ENCODE results near the gene NCOA3. TPM values are rescaled to one million over a fixed set of nuclear protein-coding genes. Genes with fewer than 3 reads are reported as not detected.

The NCOA3 gene
- total RNA-seq, 2 donors from 2014 or later: 81.6 to 92.6 TPM

DNA sequence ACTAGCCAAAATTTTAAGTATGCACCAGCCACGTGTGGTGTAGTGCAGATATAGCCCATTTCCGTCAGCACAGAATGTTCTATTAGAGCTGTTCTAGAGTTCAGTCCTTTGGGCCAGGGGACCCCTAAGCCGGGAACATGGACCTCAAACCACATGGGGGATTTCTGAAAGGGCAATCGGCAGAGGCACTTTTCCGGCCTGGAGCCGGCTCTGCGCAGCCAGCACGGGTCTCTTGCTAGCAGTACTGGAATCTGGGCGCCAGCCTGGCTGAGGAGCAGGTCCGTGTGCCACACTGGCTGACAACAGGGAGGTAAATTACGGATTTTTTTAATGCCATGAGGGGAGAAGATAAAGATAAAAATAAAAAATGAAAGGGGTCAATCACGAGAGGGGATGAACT is 163.1 kb downstream of the NCOA3 start:
- ATAC-seq (no peak), DNase-seq (ENCODE audit: low spot score in 2 of 2) (no peak)
- H3K36me3 Mint-ChIP-seq: no peaks in the 10 kb centered on the region
- H3K9me3 Mint-ChIP-seq: no peaks in the 10 kb centered on the region
- peak overlapping the region in 1 of 2 donors; percentile 81 for H3K27ac Mint-ChIP-seq

DNA sequence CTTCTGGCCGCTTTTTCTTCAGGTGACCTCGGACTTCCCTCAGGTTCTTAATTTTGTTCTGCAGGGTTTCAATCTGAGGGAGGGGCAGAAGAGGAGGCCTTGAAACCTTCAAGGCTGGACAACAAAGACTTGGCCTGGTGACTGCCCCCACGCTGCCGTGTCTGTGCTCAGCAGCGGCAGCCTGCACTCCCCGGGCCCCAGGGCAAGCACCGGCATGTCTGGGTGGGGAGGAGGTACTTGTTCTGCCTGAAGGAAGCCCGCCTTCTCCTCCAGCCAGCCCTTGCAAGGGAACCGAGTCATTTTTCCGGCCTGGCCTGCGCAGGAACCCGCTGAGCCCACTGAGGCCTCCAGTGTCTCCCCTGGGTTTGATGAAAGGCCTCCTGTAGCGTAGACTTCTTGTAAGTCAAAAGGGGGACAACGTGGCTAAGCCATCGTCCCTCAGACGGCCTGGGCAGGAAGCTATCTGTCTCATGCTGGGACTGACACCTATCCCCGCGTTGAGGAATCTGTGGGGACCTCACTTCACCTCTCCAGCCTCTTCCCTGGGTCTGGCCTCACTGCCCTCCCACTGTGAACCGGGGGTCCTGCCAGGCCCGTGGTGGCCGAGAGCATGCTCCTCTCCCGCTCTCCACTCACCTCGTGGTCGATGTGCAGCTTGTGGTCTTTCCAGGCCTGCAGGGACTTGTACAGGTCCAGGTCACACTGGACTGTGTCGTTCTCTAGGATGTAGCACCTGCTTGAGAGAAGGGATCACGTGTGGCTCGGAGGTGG is 163.7 kb downstream of the NCOA3 start:
- H3K36me3 Mint-ChIP-seq: no peaks in the 10 kb centered on the region
- no peak for DNase-seq (ENCODE audit: low spot score in 2 of 2)
- H3K9me3 Mint-ChIP-seq: no peaks in the 10 kb centered on the region
- H3K27ac Mint-ChIP-seq: no peak overlapping the region
- ATAC-seq: no peak

DNA sequence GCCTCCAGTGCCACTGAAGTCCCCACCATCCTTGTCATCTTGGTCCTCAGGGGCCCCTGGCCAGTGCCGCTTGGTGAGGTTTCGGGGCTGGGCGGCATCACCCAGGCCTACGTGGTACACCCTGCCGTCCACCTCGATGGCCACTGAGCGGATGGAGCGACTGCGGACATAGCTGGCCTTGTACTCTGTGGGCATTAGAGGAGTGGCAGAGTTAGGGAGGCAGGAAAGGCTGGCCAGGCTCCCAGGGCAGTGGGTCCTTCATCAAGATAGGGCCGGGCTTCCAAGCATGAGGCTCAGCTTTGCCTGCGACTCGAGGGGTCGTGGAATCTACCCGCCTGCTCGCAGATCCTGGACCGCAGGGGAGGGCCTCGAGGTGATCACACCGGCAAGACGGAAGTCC is 164.6 kb downstream of the NCOA3 start:
- DNase-seq (ENCODE audit: low spot score in 2 of 2) (no peak), ATAC-seq (no peak)
- peak overlapping the region; percentile 75 to 78 for H3K27ac Mint-ChIP-seq
- H3K9me3 Mint-ChIP-seq: no peaks in the 10 kb centered on the region
- no peaks in the 10 kb centered on the region for H3K36me3 Mint-ChIP-seq

DNA sequence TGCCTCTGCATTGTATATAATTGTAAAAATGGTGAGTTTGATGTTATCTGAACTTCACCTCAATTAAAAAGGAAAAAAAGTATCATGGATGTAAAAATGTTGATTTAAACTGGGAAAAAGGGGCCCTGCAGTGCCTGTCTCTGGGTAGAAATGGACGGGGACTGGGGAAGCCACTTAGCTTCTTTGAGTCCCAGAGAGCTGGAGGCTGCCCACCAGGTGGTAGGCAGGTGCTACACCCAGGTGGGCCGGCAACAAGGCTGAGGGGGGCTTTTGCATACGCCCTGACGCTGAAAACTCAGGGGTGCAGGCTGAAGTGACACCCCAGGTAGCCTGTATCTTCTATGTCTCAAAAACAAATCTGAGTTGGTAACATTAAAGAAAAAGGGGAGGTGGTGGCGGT is 165.4 kb downstream of the NCOA3 start:
- no peak for ATAC-seq
- no peaks in the 10 kb centered on the region for H3K36me3 Mint-ChIP-seq

DNA sequence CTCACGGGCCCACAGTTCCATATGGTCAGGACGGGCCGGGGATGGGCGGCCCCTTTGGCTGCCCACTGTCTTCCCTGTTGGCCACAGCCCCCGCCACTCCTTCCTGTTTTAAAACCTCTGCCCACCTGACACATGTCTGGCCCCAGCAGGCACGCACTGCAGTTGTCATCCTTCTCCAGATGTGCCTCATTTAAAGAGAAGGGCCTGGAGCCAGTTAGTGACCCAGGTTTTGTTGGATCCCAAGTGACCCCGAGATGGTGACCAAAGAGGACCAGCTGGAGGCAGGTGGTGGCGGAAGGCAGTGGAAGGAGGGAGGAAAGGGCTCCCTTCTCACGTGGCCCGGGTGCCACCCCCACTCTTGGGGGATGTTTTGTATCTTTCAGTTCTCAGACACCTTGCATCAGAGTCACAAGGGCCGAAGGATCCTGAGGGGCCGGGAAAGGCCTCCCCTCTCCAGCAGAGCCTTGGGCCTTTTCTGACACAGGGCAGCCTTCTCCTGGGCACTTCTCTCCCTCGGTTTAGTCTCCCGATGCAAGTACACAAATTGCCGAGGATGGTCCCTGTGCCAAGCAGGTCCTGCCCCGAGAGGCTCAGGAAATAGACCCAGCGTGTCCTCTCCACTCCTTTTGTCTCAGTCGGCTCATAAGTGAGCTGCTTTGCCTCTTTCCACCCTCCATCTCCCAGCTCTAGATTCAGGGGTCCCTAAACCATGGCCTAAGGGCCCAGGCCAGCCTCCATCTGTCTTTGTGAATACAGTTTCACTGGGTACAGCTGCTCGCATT is 166.0 kb downstream of the NCOA3 start:
- Mint-ChIP-seq H3K36me3 (no peaks in the 10 kb centered on the region), H3K9me3 (no peaks in the 10 kb centered on the region), H3K27ac (no peak overlapping the region)
- DNase-seq (ENCODE audit: low spot score in 2 of 2): no peak
- no peak for ATAC-seq

More for the DNA sequence above, 165.4 kb downstream of the NCOA3 start:
- no peak for DNase-seq (ENCODE audit: low spot score in 2 of 2)
- Mint-ChIP-seq H3K9me3 (no peaks in the 10 kb centered on the region), H3K27ac (peak overlapping the region; percentile 75 to 78)

DNA sequence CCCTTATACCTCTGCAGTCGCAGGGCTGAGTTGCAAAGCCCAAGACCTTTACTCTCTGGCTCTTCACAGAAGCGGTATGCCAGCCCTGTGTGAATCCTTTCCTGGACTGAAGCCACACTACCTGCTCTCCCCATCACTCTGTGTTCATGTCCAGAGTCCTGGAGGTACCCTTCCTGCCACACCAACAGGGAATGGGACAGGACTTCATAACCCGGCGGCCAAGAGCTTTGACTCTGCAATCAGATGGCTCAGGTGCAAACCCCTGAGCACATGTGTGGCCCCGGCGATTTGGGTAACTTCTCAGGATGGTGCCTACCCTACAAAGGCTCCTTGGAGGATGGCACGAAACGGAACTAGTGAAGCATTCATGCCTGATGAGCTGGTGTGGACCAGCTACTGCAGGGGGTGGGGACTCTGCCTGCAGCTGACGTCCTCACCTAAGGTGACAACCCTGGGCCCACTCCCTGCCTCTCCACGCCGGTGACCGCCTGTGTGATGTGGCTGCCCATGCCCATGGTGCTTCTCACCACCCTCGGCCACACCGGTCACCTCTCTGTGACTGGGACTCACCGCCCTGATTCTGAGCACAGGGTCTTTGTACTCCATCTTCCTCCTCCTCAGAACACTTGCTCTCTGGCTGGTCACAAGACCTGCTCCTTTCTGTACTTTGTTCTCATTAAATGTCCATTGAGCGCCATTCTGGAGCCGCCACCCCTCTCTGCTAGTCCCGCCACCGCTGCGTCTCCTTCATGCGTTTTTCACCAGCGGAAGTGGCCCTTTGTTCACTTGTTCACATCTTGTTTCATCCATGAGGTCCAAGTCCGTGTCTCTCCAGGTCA is 166.8 kb downstream of the NCOA3 start:
- Mint-ChIP-seq H3K36me3 (no peaks in the 10 kb centered on the region), H3K27ac (peak overlapping the region in 1 of 2 donors; percentile 34), H3K9me3 (no peaks in the 10 kb centered on the region)
- ATAC-seq: no peak
- DNase-seq (ENCODE audit: low spot score in 2 of 2): no peak

DNA sequence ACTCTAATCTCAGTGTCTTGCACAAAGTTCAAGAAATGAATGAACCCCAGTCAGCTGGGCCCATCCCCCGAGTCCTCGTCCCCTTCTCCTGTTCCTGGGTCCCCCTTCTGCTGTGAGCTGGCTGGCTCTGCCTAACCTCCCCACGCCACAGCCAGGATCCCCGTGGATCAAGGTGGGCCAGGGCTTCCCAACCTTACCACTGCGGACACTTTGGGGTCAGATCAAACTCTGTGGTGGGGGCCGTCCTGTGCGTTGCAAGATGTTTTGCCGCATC is 167.4 kb downstream of the NCOA3 start:
- no peak for ATAC-seq
- peak overlapping the region in 1 of 2 donors; percentile 34 for H3K27ac Mint-ChIP-seq
- H3K36me3 Mint-ChIP-seq: no peaks in the 10 kb centered on the region
- no peaks in the 10 kb centered on the region for H3K9me3 Mint-ChIP-seq
- no peak for DNase-seq (ENCODE audit: low spot score in 2 of 2)

DNA sequence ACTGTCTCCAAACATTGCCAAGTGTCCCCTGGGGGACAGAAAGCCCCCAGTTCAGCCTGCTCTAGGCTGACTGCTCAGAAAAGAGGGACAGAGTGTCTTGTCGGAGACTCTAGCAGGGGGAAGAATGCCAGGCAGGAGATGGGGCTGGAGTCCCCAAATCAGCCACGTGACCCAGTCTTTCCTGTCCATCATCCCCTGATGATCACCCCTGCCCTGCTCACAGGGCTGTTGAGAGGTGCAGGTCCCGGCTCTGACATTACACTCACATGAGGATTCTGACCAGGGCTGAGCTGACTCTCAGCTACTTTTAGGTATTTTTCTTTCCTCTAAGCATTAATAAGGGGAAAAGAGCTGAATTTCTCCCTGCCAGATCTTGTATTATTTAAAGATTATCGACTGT is 167.8 kb downstream of the NCOA3 start:
- ATAC-seq (no peak), DNase-seq (ENCODE audit: low spot score in 2 of 2) (no peak)
- Mint-ChIP-seq H3K9me3 (no peaks in the 10 kb centered on the region), H3K36me3 (no peaks in the 10 kb centered on the region), H3K27ac (peak overlapping the region in 1 of 2 donors; percentile 34)

DNA sequence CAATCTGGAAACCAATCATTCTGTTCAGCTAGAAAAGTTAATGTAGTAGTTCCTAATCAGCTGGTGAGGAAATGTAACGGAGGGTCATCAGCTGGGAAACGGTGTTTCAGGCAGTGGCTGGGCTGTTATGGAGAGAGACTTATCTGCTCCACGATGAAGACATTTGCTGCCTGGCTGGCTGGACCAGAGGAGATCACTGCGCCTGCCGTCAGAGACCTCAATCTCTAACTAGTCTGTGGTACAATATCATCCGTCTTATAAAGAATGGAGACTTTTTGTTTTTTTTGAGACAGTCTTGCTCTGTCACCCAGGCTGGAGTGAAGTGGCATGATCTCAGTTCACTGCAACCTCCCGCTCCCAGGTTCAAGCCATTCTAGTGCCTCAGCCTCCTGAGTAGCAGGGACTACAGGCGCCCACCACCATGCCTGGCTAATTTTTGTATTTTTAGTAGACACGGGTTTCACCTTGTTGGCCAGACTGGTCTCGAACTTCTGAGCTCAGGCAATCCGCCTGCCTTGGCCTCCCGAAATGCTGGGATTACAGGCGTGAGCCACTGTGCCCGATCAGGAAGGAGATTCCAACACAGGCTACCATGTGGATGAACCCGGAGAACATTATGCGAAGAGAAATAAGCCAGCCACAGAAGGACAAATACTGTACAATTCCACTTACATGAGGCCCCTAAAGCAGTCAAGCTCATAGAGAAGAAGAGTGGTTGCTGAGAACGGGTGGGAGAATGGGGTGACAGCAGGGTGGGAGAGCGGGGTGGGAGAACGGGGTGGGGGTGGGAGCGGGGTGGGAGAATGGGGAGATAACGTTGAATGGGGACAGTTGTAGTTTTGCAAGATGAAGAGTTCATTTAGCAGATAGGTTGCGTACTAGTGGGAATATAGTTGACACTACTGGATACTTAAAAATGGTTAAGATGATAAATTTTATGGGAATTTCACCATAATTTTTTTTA is 168.5 kb downstream of the NCOA3 start:
- Mint-ChIP-seq H3K36me3 (no peaks in the 10 kb centered on the region), H3K27ac (peak overlapping the region in 1 of 2 donors; percentile 34), H3K9me3 (no peaks in the 10 kb centered on the region)
- DNase-seq (ENCODE audit: low spot score in 2 of 2) (no peak), ATAC-seq (no peak)

DNA sequence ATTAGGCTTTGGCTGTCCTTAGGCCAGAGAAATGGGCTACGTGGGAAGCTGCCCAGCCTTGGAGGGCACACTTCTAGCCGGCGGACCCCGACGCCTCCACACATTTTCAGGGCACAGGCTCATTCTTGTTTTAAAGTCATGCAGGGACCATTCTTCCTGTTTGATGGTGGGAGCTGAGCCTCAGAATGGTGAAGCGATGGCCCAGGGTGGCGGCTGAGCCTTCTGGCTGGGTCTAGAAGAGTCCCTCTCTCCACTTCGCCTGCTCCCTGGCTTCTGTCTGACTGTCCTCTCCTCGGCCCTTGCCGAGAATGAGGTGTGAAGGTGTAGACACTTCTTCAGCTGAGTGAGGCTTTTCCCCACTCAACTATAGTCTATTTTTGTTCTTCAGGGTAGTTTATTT is 169.2 kb downstream of the NCOA3 start:
- ATAC-seq (no peak), DNase-seq (ENCODE audit: low spot score in 2 of 2) (no peak)
- H3K27ac Mint-ChIP-seq: peak overlapping the region in 1 of 2 donors; percentile 82
- no peaks in the 10 kb centered on the region for H3K9me3 Mint-ChIP-seq
- no peaks in the 10 kb centered on the region for H3K36me3 Mint-ChIP-seq

DNA sequence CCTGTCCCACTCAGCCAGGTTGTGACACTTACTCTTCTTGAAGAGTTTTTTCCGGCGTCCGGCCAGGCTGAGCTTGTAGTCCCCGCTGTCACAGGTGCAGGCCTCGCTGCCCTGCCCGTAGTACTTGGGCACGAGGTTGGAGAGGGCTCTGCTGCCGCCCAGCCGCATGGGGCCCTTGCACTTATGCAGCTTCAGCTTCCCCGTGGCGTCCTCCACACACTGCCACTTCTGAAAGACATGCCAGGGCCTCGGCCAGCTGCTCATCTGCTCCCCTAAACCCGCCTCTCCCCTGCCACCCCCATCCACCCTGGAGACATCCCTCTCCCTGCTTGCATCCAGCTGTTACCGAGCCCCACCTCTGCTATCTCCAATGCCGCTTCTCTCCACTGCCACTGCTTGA is 170.5 kb downstream of the NCOA3 start:
- ATAC-seq (no peak), DNase-seq (ENCODE audit: low spot score in 2 of 2) (no peak)
- no peaks in the 10 kb centered on the region for H3K36me3 Mint-ChIP-seq
- H3K27ac Mint-ChIP-seq: peak overlapping the region in 1 of 2 donors; percentile 72
- no peaks in the 10 kb centered on the region for H3K9me3 Mint-ChIP-seq

DNA sequence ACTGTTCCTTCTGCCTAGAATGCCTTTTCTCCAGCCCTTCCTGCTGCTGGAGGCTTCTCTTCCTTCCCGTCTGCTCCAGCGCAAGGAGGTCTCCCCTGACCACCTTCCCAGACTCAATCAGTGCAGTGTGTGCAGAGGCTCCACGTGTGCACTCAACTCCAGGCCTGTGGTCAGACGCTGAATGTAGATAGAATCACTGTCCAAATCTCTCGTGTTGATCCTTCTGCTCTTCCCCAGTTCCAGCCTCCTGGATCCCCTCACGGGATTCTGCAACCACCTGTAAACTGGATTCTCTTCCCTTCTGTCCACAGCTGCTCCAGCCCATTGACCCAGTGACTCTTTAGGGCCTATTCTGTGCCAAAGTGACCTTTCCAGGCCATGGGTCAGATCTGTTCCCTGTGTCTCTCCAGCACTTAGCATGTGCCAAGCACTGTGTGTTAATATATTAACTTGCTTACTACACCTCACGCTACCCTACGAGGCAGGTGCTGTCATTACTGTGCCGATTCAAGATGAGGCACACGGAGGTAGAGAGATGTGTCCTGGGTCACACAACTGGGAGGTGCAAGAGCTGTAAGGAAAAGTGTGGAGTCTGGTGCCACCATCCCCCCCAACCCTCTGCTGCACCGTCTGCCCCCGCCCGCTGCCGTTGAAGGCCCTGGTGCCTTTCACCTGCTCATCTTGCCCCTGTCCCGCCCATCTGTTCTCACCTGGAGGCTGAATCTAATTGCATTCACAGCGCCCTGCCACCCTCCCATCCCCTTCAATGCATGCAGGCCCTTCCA is 171.4 kb downstream of the NCOA3 start:
- no peaks in the 10 kb centered on the region for H3K9me3 Mint-ChIP-seq
- DNase-seq (ENCODE audit: low spot score in 2 of 2) (no peak), ATAC-seq (no peak)
- H3K36me3 Mint-ChIP-seq: no peaks in the 10 kb centered on the region
- peak overlapping the region in 1 of 2 donors; percentile 72 for H3K27ac Mint-ChIP-seq

DNA sequence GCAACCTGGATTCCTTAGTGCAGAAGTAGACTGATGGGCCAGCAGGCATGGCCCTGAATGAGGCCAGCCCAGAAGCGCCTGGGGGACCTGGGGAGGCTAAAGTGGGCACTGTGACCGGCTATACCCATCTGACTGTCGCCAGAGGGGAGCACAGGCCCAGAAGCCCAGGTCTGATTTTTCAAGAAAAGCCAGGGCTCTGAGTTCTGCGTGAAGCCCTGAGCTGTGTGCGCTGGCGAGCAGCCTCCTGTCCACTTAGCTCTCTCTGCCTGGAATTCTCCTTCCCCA is 171.9 kb downstream of the NCOA3 start:
- no peak for ATAC-seq
- no peaks in the 10 kb centered on the region for H3K9me3 Mint-ChIP-seq
- H3K27ac Mint-ChIP-seq: peak overlapping the region in 1 of 2 donors; percentile 50
- H3K36me3 Mint-ChIP-seq: no peaks in the 10 kb centered on the region
- peak in 1 of 2 donors; percentile 45 for DNase-seq (ENCODE audit: low spot score in 2 of 2)

DNA sequence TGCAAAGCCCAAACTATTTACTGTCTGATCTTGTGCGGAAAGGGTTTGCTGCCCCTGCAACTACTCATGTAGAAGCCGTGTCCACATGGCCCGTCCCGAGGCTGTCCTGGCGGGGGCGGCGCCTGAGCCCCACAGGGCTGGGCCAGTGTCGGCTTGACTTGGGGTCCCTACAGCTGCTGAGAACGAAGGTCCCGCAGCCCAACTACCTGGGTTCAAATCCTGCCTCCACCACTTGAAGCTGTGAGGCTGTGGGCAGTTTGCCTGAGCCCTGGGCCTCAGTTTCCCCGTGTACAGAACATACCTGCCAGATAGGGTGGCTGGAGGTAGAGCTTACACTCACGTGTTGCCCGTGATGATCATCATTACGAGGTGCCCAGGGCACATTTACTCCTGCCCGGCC is 172.5 kb downstream of the NCOA3 start:
- Mint-ChIP-seq H3K27ac (peak overlapping the region in 1 of 2 donors; percentile 44), H3K36me3 (no peaks in the 10 kb centered on the region), H3K9me3 (no peaks in the 10 kb centered on the region)
- DNase-seq (ENCODE audit: low spot score in 2 of 2): peak in 1 of 2 donors; percentile 49
- no peak for ATAC-seq

DNA sequence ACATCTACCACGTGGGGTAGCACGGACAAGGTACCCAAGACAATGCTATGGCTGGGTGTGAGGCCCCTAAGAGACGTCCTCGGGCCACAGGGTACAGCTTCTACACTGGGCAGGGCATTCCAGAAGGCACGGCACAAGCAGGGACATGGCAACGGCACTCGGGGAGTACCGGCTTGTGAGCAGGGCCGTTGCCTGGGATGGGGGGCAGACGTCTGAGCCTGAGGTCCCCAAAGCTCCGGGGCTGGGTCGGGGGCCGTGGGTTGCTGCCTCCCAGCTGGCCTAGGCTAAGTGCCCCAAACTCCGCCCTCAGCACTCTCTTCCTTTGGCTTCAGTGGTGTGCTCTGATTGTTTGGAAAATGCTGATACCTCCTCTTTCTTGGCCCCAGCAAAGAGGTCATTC is 173.0 kb downstream of the NCOA3 start:
- DNase-seq (ENCODE audit: low spot score in 2 of 2): peak in 1 of 2 donors; percentile 9
- no peaks in the 10 kb centered on the region for H3K9me3 Mint-ChIP-seq
- ATAC-seq: no peak
- H3K36me3 Mint-ChIP-seq: no peaks in the 10 kb centered on the region
- H3K27ac Mint-ChIP-seq: peak overlapping the region in 1 of 2 donors; percentile 44

All from activated naive CD4-positive, alpha-beta T cell treated with anti-CD3 and anti-CD28 coated beads, Interleukin-2, amount 50 U/mL, for 72 hours (primary cell).